ENCODE results near the gene CCN2. TPM values are rescaled to one million over a fixed set of nuclear protein-coding genes. Genes with fewer than 3 reads are reported as not detected.

CCN2 gene
- total RNA-seq, 4 donors from 2014 or later = 52.8 to 146 (median 92.4) TPM

DNA sequence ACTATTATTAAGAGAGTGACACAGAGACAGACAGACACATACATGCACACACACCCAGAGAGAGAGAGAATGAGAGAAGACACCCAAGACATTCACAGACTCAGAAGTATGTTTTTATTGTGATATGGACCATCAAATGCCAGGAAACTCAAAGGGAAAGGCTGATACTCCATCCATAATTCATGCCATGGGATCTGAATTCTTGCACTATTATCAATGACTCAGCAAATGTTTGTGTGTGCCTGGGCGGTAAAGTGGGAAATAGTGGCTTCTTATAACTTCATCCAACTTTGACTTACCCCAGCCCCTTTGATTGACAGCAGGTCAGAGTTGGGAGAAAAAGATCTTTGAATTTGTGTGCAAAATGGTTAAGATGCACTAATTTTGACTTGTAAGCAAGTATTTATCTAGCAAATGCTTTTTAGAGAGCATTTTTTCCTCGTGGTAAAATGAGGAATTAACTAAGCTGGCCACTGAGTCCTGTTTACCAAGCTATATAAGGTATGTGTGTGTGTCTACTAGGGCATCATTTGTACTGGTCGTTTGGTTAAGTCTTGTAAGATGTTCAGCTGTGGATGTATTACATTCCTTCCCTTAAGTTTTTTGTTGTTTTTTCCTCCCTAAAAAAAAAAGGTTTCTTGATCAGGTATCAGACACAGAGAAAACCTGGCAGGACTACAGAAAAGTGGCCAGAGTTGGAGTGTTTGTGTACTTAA, 3.0 kb upstream of the CCN2 start:
- WGBS, 2 donors = 22 to 40% methylated on average over 3 of the region's 3 CpGs
- DNase-seq (ENCODE audit: low spot score in 2 of 2) = no peak
- no peak overlapping the region for H3K4me3 ChIP-seq (ENCODE audit: low read depth, poor library complexity, severe bottlenecking)
- intact Hi-C loops (cut with DNase I; ENCODE audit: low total_unique reads) = no loop called here
- no peak for TF ChIP-seq POLR2A (IDR thresholded peaks at IDR 0.05)
- TF ChIP-seq, protein P1, sequence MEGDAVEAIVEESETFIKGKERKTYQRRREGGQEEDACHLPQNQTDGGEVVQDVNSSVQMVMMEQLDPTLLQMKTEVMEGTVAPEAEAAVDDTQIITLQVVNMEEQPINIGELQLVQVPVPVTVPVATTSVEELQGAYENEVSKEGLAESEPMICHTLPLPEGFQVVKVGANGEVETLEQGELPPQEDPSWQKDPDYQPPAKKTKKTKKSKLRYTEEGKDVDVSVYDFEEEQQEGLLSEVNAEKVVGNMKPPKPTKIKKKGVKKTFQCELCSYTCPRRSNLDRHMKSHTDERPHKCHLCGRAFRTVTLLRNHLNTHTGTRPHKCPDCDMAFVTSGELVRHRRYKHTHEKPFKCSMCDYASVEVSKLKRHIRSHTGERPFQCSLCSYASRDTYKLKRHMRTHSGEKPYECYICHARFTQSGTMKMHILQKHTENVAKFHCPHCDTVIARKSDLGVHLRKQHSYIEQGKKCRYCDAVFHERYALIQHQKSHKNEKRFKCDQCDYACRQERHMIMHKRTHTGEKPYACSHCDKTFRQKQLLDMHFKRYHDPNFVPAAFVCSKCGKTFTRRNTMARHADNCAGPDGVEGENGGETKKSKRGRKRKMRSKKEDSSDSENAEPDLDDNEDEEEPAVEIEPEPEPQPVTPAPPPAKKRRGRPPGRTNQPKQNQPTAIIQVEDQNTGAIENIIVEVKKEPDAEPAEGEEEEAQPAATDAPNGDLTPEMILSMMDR (IDR thresholded peaks at IDR 0.05) = no peak

- DNase-seq (ENCODE audit: low spot score in 2 of 2) = no peak
- no peak overlapping the region for H3K4me3 ChIP-seq (ENCODE audit: low read depth, poor library complexity, severe bottlenecking)
- intact Hi-C loops (cut with DNase I; ENCODE audit: low total_unique reads) = no loop called here
- 82 to 83% methylated on average over 4 of the region's 4 CpGs for WGBS, 2 donors
- no peak for TF ChIP-seq POLR2A (IDR thresholded peaks at IDR 0.05)
- TF ChIP-seq, protein P1 (IDR thresholded peaks at IDR 0.05) = no peak
Measured at GRCh38 chr6:131952886-131953509, 1.8 kb upstream of the CCN2 start.

DNA sequence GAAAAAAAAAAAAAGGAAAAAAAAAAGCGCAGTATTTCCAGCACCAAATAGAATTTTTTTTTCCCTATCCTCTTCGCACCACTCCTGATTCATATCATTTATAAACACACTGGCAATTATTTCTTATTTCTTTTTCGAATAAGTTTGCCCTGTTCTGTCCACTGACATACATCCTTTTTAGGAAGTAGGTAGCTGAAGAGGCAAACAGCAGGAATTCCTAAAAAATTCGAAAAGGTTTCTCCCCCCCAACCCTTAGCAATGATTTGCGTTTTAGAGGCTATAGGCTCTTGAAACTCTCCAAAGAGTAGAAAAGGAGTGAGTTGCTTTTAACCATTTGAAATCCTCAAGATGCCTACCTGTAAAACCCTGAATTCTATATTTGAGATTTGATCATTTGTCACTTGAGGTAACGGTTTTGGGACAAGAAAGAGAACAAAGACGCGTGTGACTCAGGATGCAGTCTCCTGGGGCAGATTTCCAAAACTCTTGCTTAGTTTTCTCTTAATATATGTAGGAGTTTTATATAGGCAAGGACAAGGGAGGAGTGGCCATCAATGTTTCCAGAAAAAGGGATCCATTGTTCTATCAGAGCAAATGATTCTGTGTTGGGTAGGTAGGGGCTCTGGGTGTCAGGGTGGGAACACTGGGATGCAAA, 531 bp upstream of the CCN2 start:
- no peak overlapping the region for H3K4me3 ChIP-seq (ENCODE audit: low read depth, poor library complexity, severe bottlenecking)
- WGBS, 2 donors = 17 to 23% methylated on average over 8 of the region's 8 CpGs
- intact Hi-C loops (cut with DNase I; ENCODE audit: low total_unique reads) = no loop called here
- no peak for DNase-seq (ENCODE audit: low spot score in 2 of 2)
- TF ChIP-seq, protein P1 (IDR thresholded peaks at IDR 0.05) = no peak
- TF ChIP-seq POLR2A (IDR thresholded peaks at IDR 0.05) = no peak

DNA sequence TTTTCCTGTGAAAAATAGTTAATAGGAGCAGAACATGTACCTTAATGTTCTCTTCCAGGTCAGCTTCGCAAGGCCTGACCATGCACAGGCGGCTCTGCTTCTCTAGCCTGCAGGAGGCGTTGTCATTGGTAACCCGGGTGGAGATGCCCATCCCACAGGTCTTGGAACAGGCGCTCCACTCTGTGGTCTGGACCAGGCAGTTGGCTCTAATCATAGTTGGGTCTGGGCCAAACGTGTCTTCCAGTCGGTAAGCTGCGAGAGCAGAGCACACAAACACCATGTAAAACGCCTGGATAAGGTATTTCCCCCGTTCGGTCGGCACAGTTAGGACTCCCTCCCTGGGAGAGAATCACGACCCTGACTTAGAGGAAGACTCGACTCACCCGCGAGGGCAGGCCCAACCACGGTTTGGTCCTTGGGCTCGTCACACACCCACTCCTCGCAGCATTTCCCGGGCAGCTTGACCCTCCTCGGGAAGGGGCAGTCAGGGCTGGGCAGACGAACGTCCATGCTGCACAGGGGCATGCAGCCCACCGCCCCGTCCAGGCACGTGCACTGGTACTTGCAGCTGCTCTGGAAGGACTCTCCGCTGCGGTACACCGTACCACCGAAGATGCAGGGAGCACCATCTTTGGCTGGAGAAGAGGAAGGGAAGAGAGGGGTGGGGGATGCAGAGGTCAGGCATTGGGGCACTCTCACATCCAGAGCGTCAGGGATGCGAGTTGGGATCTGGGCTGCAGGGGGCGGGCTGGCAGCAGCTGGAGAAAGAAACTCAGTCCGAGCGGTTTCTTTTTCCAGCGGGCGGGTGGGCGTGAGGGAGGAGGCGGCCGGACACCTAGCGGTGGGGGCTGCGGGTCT, 1.0 kb downstream of the CCN2 start:
- TF ChIP-seq, protein P1 (IDR thresholded peaks at IDR 0.05) = peak in 1 of 3 donors; percentile 29
- TF ChIP-seq POLR2A (IDR thresholded peaks at IDR 0.05) = no peak
- intact Hi-C loops (cut with DNase I; ENCODE audit: low total_unique reads) = no loop called here
- DNase-seq (ENCODE audit: low spot score in 2 of 2) = peak; percentile 56 to 93
- 2 to 3% methylated on average over 32 to 39 of the region's 42 CpGs for WGBS, 2 donors
- peak overlapping the region; percentile 71 for H3K4me3 ChIP-seq (ENCODE audit: low read depth, poor library complexity, severe bottlenecking)

DNA sequence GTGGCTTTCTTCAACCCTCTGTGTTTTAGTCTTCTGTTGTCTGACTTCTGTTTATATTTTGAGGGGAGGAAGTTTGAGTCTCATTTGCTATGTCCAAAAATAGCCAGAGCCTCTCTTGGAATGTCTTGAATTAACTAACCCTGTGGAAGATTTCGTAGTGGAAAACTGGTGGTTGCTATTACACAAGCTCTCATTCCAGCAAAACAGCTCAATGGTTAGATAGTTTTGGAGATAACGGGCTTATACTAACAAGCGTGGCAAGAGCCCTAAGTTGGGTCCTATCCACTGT, 1.6 kb downstream of the CCN2 start:
- 12 to 15% methylated on average over 3 of the region's 3 CpGs for WGBS, 2 donors
- intact Hi-C loops (cut with DNase I; ENCODE audit: low total_unique reads) = no loop called here
- no peak for TF ChIP-seq POLR2A (IDR thresholded peaks at IDR 0.05)
- TF ChIP-seq, protein P1 (IDR thresholded peaks at IDR 0.05) = no peak
- DNase-seq (ENCODE audit: low spot score in 2 of 2) = no peak
- H3K4me3 ChIP-seq (ENCODE audit: low read depth, poor library complexity, severe bottlenecking) = peak overlapping the region; percentile 71

Data from lower leg skin (tissue), 4 donors.